Measurements from ENCODE around the gene C1orf116.
A peak's percentile ranks its signal among the peaks of the same experiment; 100 is the strongest.

C1orf116 gene

GRCh38 chr1:207025146-207025880 lies 7.2 kb downstream of the C1orf116 start:
- H3K9me3 ChIP-seq (ENCODE audit: severe bottlenecking): no peaks in the 10 kb centered on the region
- no peak overlapping the region for H3K4me3 ChIP-seq (ENCODE audit: severe bottlenecking)
- peaks cover 85% of the 10 kb centered on the region for H3K36me3 ChIP-seq (ENCODE audit: low read depth)
- no peak for TF ChIP-seq CTCF (IDR thresholded peaks at IDR 0.05; ENCODE audit: poor library complexity, severe bottlenecking)
- peak overlapping the region; percentile 97 for H3K27ac ChIP-seq (ENCODE audit: poor library complexity, severe bottlenecking)
- DNase-seq (ENCODE audit: low spot score) (no peak), ATAC-seq (ENCODE audit: low read depth) (no peak)
- peaks cover 69% of the 10 kb centered on the region for H3K4me1 ChIP-seq (ENCODE audit: insufficient read depth, poor library complexity, severe bottlenecking)
- H3K27me3 ChIP-seq (ENCODE audit: insufficient read depth, poor library complexity, severe bottlenecking): no peaks in the 10 kb centered on the region

- no peak for ATAC-seq (ENCODE audit: low read depth)
- no peaks in the 10 kb centered on the region for H3K27me3 ChIP-seq (ENCODE audit: insufficient read depth, poor library complexity, severe bottlenecking)
- peaks cover 73% of the 10 kb centered on the region for H3K4me1 ChIP-seq (ENCODE audit: insufficient read depth, poor library complexity, severe bottlenecking)
- H3K4me3 ChIP-seq (ENCODE audit: severe bottlenecking): no peak overlapping the region
- H3K36me3 ChIP-seq (ENCODE audit: low read depth): peaks cover 83% of the 10 kb centered on the region
- no peaks in the 10 kb centered on the region for H3K9me3 ChIP-seq (ENCODE audit: severe bottlenecking)
- peak overlapping the region; percentile 97 for H3K27ac ChIP-seq (ENCODE audit: poor library complexity, severe bottlenecking)
- TF ChIP-seq CTCF (IDR thresholded peaks at IDR 0.05; ENCODE audit: poor library complexity, severe bottlenecking): no peak
- no peak for DNase-seq (ENCODE audit: low spot score)
Observed at GRCh38 chr1:207024202-207025145, 8.1 kb downstream of the C1orf116 start.

GRCh38 chr1:207022996-207023679 lies 9.4 kb downstream of the C1orf116 start:
- peaks cover 71% of the 10 kb centered on the region for H3K4me1 ChIP-seq (ENCODE audit: insufficient read depth, poor library complexity, severe bottlenecking)
- no peak for DNase-seq (ENCODE audit: low spot score)
- no peak for TF ChIP-seq CTCF (IDR thresholded peaks at IDR 0.05; ENCODE audit: poor library complexity, severe bottlenecking)

GRCh38 chr1:207021876-207022596 lies 10.5 kb downstream of the C1orf116 start:
- peaks cover 67% of the 10 kb centered on the region for H3K4me1 ChIP-seq (ENCODE audit: insufficient read depth, poor library complexity, severe bottlenecking)
- ATAC-seq (ENCODE audit: low read depth): no peak; the same call in 2 of the 3 replicates
- peaks cover 63% of the 10 kb centered on the region for H3K36me3 ChIP-seq (ENCODE audit: low read depth)
- no peaks in the 10 kb centered on the region for H3K27me3 ChIP-seq (ENCODE audit: insufficient read depth, poor library complexity, severe bottlenecking)
- no peak overlapping the region for H3K4me3 ChIP-seq (ENCODE audit: severe bottlenecking)
- H3K27ac ChIP-seq (ENCODE audit: poor library complexity, severe bottlenecking): peak overlapping the region; percentile 97
- TF ChIP-seq CTCF (IDR thresholded peaks at IDR 0.05; ENCODE audit: poor library complexity, severe bottlenecking): no peak
- H3K9me3 ChIP-seq (ENCODE audit: severe bottlenecking): no peaks in the 10 kb centered on the region
- DNase-seq (ENCODE audit: low spot score): no peak

More at GRCh38 chr1:207022996-207023679, 9.4 kb downstream of the C1orf116 start:
- H3K4me3 ChIP-seq (ENCODE audit: severe bottlenecking): no peak overlapping the region
- H3K27me3 ChIP-seq (ENCODE audit: insufficient read depth, poor library complexity, severe bottlenecking): no peaks in the 10 kb centered on the region
- ATAC-seq (ENCODE audit: low read depth): no peak
- no peaks in the 10 kb centered on the region for H3K9me3 ChIP-seq (ENCODE audit: severe bottlenecking)
- peak overlapping the region; percentile 97 for H3K27ac ChIP-seq (ENCODE audit: poor library complexity, severe bottlenecking)
- H3K36me3 ChIP-seq (ENCODE audit: low read depth): peaks cover 70% of the 10 kb centered on the region
